HG03045 (cell line): ENCODE measurements around the gene GRIP1.
A peak's percentile ranks its signal among the peaks of the same experiment; 100 is the strongest.

Experiments
- ATAC-seq: cut with Tn5 transposase; IDR thresholded peaks from one replicate; pipeline ENCODE4 v1.9.1; 2021; ENCODE audit warnings: mild to moderate bottlenecking, moderate library complexity; ENCODE audit not compliant: unreplicated experiment

Gene GRIP1

DNA sequence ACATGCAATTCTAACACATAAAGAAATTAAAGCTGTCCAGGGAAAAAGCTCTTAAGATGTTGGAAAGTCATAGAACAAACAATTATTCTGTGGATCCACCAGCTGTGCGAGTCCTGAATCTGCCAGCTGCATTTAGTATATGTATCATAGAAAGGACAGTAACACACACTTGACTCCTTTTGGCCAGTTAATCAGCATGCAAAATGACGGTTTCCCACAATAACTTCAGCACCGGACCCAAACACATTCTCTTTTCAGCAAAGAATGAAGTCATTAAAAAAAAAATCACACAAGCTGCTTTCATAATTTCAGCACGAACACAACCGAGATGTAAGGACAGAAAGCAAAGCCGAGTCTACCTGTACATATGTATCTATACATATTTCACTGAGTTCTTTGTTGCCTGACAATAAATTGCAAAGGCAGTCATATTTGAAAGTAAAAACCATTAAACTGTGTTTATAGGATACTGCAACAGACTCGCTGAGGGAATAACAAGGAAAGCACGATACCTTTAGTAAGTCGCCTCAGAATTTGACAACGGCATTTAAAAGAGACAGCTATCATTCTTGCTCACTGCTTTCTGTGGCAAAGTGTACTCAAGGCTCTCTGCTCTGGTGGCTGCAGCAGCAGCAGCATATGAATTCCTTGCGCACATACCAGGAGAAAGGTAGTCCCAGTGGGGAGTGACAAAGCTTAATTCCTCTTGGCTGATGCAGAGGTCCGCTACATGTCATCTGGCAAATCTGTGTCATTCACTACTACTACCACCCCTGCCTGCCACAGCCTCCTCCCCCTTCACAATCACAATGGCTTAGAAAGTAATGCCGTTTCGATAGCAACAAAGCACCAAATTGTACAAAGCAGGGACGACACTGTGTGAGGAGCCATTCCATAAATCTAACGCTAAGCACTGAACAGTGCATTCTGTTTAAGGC, at the start of gene GRIP1:
GRIP1 (minus strand) TSS at position 739 of the 938 bp plus-strand sequence; CDS start at position 567, 172 bp downstream.
- ATAC-seq = no peak

- no peak for ATAC-seq
Observed at GRCh38 chr12:66726556-66726955, 47.7 kb upstream of the GRIP1 start.

DNA sequence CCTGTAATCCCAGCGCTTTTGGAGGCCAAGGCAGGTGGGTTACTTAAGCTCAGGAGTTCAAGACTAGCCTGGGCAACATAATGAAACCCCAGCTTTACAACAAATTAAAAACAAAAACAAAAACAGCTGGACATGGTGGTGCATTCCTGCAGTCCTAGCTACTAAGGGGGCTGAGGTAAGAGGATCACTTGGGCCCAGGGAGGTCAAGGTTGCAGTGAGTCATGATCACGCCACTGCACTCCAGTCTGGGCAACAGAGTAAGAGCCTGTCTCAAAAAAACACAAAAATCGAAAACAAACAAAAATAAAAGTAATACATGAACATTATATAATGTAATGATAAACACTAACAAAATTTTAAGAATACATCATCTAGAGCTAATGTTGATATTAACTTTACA, 46.2 kb upstream of the GRIP1 start:
- ATAC-seq = no peak

DNA sequence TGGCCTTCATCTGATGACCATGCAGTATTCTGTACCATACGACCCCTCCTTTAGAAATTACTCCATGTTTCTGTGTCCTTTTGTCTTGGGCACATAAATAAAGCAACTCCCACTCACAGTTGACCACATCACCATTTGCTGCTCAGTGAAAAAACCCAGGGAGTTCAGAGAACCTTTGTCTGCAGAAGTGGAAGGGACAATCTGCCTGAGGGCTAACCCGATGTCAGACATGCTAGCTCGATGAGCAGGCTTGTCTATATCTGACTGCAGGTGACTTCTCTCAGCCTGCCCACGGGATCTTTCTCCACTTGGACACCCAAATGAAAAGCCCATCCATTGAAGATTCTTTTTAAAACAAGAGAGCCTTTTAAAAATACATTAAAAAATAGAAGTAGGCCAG, 45.7 kb upstream of the GRIP1 start:
- no peak for ATAC-seq

GRCh38 chr12:66724026-66724425, 45.1 kb upstream of the GRIP1 start:
- no peak for ATAC-seq

- ATAC-seq = no peak
Observed at GRCh38 chr12:66719862-66720261, 41.0 kb upstream of the GRIP1 start.

GRCh38 chr12:66717036-66717673, 38.3 kb upstream of the GRIP1 start:
- no peak for ATAC-seq

DNA sequence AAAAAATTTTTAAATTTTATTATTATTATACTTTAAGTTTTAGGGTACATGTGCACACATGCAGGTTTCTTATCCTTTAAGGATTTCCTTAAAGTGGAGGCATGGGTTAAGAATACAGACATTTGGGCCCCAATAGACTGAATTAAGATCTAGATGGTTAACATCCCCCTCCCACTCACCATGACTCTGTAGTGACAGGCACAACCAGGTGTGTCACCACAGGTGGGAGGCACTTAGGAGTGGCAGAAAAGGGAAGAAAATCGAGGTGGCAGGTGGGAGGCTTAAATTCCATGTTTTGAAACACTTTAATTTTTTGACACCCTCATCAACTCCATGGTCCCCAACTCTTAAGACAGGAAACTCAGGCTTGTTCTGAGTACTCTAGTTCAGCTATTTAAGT, 37.6 kb upstream of the GRIP1 start:
- no peak for ATAC-seq

GRCh38 chr12:66714709-66715108, 35.8 kb upstream of the GRIP1 start:
- no peak for ATAC-seq

- ATAC-seq = no peak
Observed at GRCh38 chr12:66713984-66714383, 35.1 kb upstream of the GRIP1 start.

DNA sequence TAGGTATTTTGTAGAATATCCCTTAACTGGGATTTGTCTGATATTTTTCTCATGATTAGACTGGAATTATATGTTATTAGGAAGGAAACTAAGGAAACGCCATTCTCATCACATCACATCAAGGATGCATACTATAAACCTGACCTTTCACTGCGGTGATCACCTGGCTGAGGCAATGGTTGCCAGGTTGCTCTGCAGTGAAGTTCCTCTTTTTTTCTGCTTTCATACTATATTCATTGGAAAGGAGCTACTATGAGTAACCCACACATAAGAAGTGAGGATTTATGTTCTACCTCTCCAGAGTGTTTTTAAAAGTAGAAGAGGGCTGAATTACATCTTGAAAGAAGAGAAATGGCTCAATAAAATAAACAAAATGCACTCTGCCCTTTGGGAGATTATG, 31.0 kb upstream of the GRIP1 start:
- no peak for ATAC-seq

- no peak for ATAC-seq
Observed at GRCh38 chr12:66709457-66709773, 30.5 kb upstream of the GRIP1 start.

GRCh38 chr12:66708704-66709456, 30.0 kb upstream of the GRIP1 start:
- ATAC-seq = no peak

- no peak for ATAC-seq
Observed at GRCh38 chr12:66707002-66707697, 28.3 kb upstream of the GRIP1 start.

GRCh38 chr12:66699738-66700482, 21.0 kb upstream of the GRIP1 start:
- ATAC-seq = no peak

GRCh38 chr12:66698558-66698957, 19.7 kb upstream of the GRIP1 start:
- no peak for ATAC-seq

DNA sequence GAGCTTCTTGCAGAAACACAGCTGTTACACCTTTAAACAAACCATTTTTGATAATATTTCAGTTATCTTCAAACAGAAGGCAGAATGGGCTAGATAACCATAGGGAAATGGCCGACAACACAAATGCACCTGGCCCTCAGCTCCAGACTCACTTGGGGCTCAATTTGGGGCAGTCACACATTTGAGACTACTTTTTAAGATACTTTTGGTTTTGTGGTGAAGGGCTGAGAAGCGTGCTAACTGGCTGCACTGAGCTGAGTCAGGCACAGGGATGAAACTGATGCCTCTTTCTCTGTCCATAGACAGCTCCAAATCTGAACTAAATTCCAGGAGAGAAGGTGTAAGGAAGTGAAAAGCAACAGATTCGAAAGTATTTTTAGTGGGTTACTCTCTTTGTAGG, 18.5 kb upstream of the GRIP1 start:
- ATAC-seq = no peak

DNA sequence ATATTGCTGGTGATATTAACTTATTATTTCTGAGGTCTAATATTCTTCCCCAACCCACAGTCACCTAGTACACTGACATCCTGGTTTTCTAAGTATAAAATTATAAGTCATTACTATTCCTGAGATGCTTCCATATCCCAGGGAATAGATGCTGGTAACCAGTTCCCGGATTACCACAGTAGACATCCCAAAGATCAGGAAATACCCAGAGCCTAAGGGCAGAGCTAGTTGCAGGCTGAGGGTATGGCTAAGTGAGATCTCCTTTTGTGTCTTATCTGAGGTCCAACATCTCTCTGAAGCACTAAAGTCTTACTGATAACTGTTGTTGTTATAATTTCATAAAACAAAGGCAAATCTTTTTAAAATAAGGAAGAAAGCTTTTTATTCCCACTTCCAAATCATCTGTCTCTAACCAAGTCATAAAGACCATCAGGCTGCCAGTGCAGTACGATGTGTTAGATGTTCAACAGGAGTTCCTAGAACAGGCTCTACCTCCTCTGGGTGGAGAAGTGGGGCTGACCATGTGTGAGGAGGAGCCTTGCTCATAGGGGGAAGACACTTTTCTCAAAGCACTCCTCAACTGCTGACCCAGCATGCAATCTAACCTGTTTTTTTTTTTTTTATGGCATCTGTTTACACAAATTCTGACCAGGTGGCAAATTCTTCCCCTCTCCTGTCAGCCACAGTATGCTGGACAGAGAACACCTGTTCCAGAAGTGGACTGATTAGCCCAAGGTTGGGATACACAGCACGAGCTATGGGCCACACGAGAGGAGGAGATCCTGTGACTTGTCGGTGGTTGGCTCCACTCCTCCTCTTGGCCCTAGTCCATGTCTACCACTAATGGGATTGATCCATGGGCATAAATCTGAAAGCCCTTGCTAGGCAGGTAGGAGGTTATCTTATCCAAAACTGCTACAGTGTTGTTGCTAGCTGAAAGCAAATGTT, 16.1 kb upstream of the GRIP1 start:
- ATAC-seq = no peak

- ATAC-seq = peak; percentile 75
Observed at GRCh38 chr12:66693901-66694513, 15.1 kb upstream of the GRIP1 start.
